Tibial nerve (tissue), 4 donors: ENCODE results near the gene FAM98B. TPM values are rescaled to one million over a fixed set of nuclear protein-coding genes. Genes with fewer than 3 reads are reported as not detected.

Experiments
- DNase-seq, 2 donors: peaks; one replicate each; pipeline ENCODE4 v3.0.0-alpha.2; 2019; ENCODE audit warnings: low spot score in 2 of 2
- H3K27ac ChIP-seq, 4 donors: fragments of 200-600 bp; sonication (generic) in 3 of 4; one replicate each; pipeline ENCODE4 v1.5.1; 2017 to 2019; ENCODE audit warnings: mild to moderate bottlenecking in 1 of 4
- H3K27me3 ChIP-seq, 2 donors: fragments of 200-600 bp; sonication (generic) in 1 of 2; one replicate each; pipeline versions ENCODE4 v1.5.1 to v1.6.0; 2017 to 2019
- H3K36me3 ChIP-seq, 3 donors: fragments of 200-600 bp; sonication (generic); one replicate each; pipeline ENCODE4 v1.5.1; 2018 to 2019
- H3K4me1 ChIP-seq, 4 donors: fragments of 200-600 bp; sonication (generic) in 3 of 4; one replicate each; pipeline ENCODE4 v1.5.1; 2017 to 2019
- H3K4me3 ChIP-seq, 4 donors: fragments of 200-600 bp; sonication (generic) in 3 of 4; one replicate each; pipeline ENCODE4 v1.5.1; 2017 to 2019; ENCODE audit warnings: mild to moderate bottlenecking in 1 of 4, moderate library complexity in 1 of 4
- H3K9me3 ChIP-seq, 4 donors: fragments of 200-600 bp; sonication (generic) in 3 of 4; one replicate each; pipeline ENCODE4 v1.5.1; 2017 to 2019
- CTCF ChIP-seq, 5 experiments: fragments of 200-600 bp in 3 of 5; fragments of 450-650 bp in 2 of 5; sonication (generic) in 3 of 5; IDR thresholded peaks; one replicate each; pipeline ENCODE4 v1.5.1; 2016 to 2019; ENCODE audit warnings: antibody characterized with exemption in 5 of 5, mild to moderate bottlenecking in 3 of 5, moderate library complexity in 2 of 5
- EP300 ChIP-seq, 2 donors: sonication (generic); formaldehyde crosslinking; IDR thresholded peaks; one replicate each; pipeline ENCODE4 v1.6.1; 2017; ENCODE audit warnings: antibody characterized with exemption in 2 of 2, mild to moderate bottlenecking in 1 of 2
- POLR2A ChIP-seq, 2 donors: fragments of 450-650 bp; IDR thresholded peaks; one replicate each; pipeline ENCODE4 v1.6.1; 2017; ENCODE audit warnings: antibody characterized with exemption in 2 of 2, mild to moderate bottlenecking in 2 of 2, moderate library complexity in 2 of 2
- WGBS, 2 donors: methylation state at CpG; one replicate each; pipeline ENCODE4 v1.1.5; 2018; 5-methylcytosine and 5-hydroxymethylcytosine counted together
- total RNA-seq, 4 donors: library from RNA; depleted of rRNA; stranded (reverse); fragments of >200 nt; gene quantifications; one replicate each; pipeline ENCODE4 v1.1.0, GENCODE V29; 2016

Gene FAM98B
- total RNA-seq, 4 donors from 2014 or later: 7.3 to 17.5 (median 10.9) TPM

- DNase-seq: peak in 1 of 2 donors; percentile 50
- TF ChIP-seq CTCF (IDR thresholded peaks at IDR 0.05) (peak; percentile 34 to 75 (median 64)), POLR2A (IDR thresholded peaks at IDR 0.05) (no peak)
- H3K36me3 ChIP-seq: no peaks in the 10 kb centered on the region
Measured at GRCh38 chr15:38414357-38414756, 39.6 kb upstream of the FAM98B start.

GRCh38 chr15:38421069-38421690 lies 32.7 kb upstream of the FAM98B start:
- Histone ChIP-seq H3K36me3 (no peaks in the 10 kb centered on the region), H3K4me1 (no peaks in the 10 kb centered on the region), H3K27ac (no peak overlapping the region), H3K9me3 (no peaks in the 10 kb centered on the region), H3K4me3 (no peak overlapping the region), H3K27me3 (no peaks in the 10 kb centered on the region)
- no peak for TF ChIP-seq CTCF (IDR thresholded peaks at IDR 0.05)
- no peak for TF ChIP-seq POLR2A (IDR thresholded peaks at IDR 0.05)
- no peak for TF ChIP-seq EP300 (IDR thresholded peaks at IDR 0.05)
- WGBS, 2 donors: 52 to 78% methylated on average over 4 of the region's 4 CpGs
- no peak for DNase-seq

More at GRCh38 chr15:38414357-38414756, 39.6 kb upstream of the FAM98B start:
- Histone ChIP-seq H3K27ac (no peak overlapping the region), H3K9me3 (no peaks in the 10 kb centered on the region), H3K4me3 (no peak overlapping the region), H3K4me1 (no peaks in the 10 kb centered on the region), H3K27me3 (no peaks in the 10 kb centered on the region)

GRCh38 chr15:38424101-38424552 lies 29.8 kb upstream of the FAM98B start:
- 72 to 80% methylated on average over 4 of the region's 4 CpGs for WGBS, 2 donors
- Histone ChIP-seq H3K27ac (no peak overlapping the region), H3K4me3 (no peak overlapping the region), H3K36me3 (no peaks in the 10 kb centered on the region), H3K9me3 (no peaks in the 10 kb centered on the region), H3K4me1 (no peaks in the 10 kb centered on the region), H3K27me3 (no peaks in the 10 kb centered on the region)
- no peak for TF ChIP-seq EP300 (IDR thresholded peaks at IDR 0.05)
- TF ChIP-seq CTCF (IDR thresholded peaks at IDR 0.05): no peak
- TF ChIP-seq POLR2A (IDR thresholded peaks at IDR 0.05): no peak
- DNase-seq: no peak

- WGBS, 2 donors: 96 to 98% methylated on average over 1 of the region's 1 CpG
- no peak for DNase-seq
- Histone ChIP-seq H3K4me3 (no peak overlapping the region), H3K36me3 (no peaks in the 10 kb centered on the region), H3K4me1 (no peaks in the 10 kb centered on the region), H3K27me3 (no peaks in the 10 kb centered on the region), H3K27ac (no peak overlapping the region), H3K9me3 (no peaks in the 10 kb centered on the region)
- TF ChIP-seq CTCF (IDR thresholded peaks at IDR 0.05) (no peak), EP300 (IDR thresholded peaks at IDR 0.05) (no peak), POLR2A (IDR thresholded peaks at IDR 0.05) (no peak)
Measured at GRCh38 chr15:38425269-38425668, 28.7 kb upstream of the FAM98B start.

- Histone ChIP-seq H3K4me1 (no peaks in the 10 kb centered on the region), H3K27me3 (no peaks in the 10 kb centered on the region), H3K9me3 (no peaks in the 10 kb centered on the region), H3K36me3 (no peaks in the 10 kb centered on the region), H3K27ac (no peak overlapping the region), H3K4me3 (no peak overlapping the region)
- DNase-seq: no peak
- TF ChIP-seq POLR2A (IDR thresholded peaks at IDR 0.05) (no peak), EP300 (IDR thresholded peaks at IDR 0.05) (no peak), CTCF (IDR thresholded peaks at IDR 0.05) (no peak)
- WGBS, 2 donors: 90 to 94% methylated on average over 1 of the region's 1 CpG
Measured at GRCh38 chr15:38427380-38427779, 26.5 kb upstream of the FAM98B start.
